MV-4-11 (cell line): ENCODE results near the gene POLR3H.

Source experiments
- DNase-seq: peaks from one replicate; lab custom pipeline; 2025; lab: John Stamatoyannopoulos, UW

The POLR3H gene

DNA sequence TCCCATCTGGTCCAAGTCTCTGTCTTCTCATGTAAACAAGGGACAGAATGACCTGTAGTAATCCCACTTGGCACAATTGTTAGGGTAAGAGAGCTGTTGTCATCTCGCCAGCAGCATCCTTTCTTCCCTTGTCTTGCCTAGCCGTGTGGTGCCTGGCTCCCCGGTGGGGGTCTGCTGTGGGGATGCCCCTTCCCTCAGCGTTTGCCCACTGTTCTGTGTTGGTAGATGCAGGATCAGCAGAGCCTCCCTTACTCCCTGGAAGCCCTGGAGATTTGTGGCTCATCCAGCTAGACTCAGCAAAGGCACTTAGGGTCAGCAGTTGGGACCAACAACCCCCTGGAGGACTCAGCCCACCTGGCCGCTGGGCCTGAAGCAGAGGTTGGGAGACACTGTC, 62.3 kb downstream of the POLR3H start:
- no peak for DNase-seq

DNA sequence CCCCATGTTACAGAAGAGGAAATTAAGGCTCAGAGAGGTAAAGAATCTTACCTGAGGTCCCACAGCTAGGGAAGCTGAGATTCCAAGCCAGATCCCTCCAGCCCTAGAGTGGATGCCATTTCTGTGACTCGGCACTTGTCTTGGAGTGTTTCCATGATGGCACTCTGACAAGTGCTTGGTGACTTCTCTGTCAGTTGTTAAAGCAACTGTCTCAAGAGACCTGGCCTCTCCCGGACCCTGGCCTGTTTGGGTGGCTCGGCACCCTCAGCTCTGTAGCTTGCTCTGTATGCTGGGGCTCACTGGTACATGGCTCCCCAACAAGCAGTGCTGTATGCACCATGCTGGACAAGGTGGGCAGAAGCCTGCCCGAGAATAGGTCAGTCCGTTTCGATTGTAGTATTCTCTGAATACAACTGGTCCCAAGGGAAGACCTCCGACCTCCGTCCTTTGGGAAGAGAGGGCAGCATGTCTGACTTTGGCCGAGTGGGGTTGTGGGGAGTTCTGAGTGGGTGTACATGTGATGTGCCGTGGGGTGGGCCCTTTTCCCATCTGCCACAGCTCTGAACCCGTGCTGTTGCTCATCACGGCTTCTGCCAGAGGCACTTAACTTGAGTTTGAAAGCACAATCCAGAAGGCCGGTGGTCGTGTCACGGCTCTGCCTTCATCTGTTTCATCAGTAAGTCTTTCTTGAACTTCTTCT, 63.0 kb downstream of the POLR3H start:
- DNase-seq = no peak

DNA sequence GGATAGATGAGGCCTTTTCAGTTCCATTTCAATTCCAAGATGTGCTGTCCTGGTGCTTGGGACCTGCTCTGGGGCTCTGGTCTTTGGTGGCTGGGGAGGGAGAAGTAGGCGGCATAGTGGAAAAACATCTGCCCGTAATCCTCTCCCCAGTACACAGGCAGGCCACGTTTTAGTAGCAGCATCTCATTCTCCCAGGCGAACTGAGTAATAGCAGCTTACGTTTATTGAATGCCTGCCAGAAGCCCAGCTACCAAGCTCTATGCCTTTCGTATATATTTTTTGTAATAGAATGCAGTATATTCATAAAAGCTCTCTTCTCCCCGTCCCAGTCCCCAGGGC, 63.9 kb downstream of the POLR3H start:
- no peak for DNase-seq

DNA sequence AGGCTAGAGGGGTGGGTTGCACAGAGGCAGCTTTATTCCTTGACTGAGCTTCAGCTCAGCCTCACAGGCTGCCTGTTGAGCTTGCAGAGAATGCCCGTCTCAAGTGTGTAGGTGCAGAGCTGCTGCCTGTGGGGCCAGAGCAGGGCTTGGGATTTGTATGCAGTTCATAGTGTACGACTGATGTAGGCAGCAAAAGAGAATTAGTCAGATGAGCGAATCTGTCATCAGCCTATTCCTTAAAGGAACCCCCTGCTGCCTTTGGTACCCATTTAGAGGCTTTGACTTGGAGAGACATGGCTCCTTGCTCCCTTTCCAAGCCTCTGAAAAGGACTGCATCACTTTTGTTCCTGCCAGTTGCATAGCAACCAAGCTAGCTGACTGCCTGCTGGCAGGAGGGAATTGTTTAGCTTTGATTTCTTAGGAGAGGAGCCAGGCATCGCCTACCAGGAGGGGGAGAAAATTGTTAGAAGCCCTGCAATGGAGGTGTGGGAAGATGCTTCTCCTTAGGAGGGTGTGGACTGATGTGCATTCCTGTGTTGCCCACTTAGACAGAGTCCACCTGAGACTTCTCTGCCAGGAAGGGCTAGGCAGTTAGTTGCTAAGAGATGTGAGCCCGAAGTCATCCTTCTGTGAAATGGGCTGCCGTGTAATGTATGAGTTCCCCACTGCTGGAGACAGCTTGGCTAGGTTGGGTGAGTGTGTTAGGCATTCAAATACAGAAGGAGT, 64.4 kb downstream of the POLR3H start:
- DNase-seq = no peak

DNA sequence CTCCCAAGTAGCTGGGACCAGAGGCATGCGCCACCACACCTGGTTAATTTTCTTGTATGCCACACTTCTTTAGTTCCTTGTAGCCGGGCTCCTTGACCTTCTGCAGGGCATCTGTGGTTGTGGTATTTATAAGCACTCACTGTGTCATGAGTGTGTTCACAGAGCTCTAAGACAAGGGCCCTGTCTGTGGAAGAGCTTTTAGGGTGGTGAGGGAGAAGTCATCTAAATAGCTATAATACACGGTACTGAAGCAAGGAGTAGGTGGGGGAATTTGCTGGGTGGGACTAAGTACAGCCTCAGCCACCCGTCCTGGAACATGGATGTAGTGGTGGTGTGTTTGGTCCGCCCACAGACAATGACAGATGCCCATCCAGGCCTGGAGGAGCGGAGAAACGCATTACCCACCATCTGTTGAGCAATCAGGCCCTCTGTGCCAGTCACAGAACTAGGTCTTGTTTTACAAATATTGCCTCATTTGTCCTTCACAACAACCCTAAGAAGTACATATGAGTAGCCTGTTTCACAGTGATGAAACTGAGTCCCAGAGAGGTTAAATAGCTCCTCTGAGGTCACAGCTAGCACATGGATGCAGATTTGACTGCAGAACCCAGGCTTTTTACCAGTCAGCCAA, 65.3 kb downstream of the POLR3H start:
- DNase-seq = peak; percentile 89

DNA sequence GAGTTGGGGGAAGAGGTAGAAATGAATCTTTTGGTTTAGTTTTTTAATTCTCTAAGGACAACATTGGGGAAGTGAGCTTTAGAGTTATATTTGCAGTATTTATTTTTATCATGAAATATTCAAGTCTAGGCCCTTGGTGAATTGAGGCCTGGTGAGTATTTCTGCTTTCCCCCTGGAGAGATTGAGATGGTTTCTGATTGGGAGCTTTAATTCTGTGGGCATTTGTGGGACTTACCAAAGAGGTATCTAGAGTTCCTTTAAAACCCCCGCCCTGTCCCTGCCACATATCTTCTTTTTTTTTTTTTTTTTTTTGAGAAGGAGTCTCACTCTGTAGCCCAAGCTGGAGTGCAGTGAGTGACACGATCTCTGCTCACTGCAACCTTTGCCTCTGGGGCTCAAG, 65.8 kb downstream of the POLR3H start:
- no peak for DNase-seq
